Dermis microvascular lymphatic vessel endothelial cell (primary cell): ENCODE measurements around the gene EEFSEC. TPM values are rescaled to one million over a fixed set of nuclear protein-coding genes. Genes with fewer than 3 reads are reported as not detected.

Source experiments
- DNase-seq, 2 donors: peaks; one replicate each; pipeline versions ENCODE4 v3.0.0 to v3.0.0-alpha.2; 2010; ENCODE audit warnings: low read depth in 2 of 2
- total RNA-seq: library from RNA; depleted of rRNA; stranded (reverse); fragments of >200 nt; gene quantifications from 2 replicates; pipeline ENCODE4 v1.2.1, GENCODE V29; 2014

Gene EEFSEC
- total RNA-seq, 1 donor from 2014 or later = 1.8 TPM

GRCh38 chr3:128215800-128216495, 62.7 kb downstream of the EEFSEC start:
- DNase-seq = no peak

- DNase-seq = no peak
Measured at GRCh38 chr3:128217702-128218547, 64.6 kb downstream of the EEFSEC start.

GRCh38 chr3:128218548-128219257, 65.4 kb downstream of the EEFSEC start:
- DNase-seq = no peak

GRCh38 chr3:128221328-128221727, 68.0 kb downstream of the EEFSEC start:
- no peak for DNase-seq

- DNase-seq = no peak
Measured at GRCh38 chr3:128222796-128223385, 69.6 kb downstream of the EEFSEC start.

GRCh38 chr3:128226186-128226725, 73.0 kb downstream of the EEFSEC start:
- DNase-seq = no peak

GRCh38 chr3:128226795-128227395, 73.6 kb downstream of the EEFSEC start:
- DNase-seq = peak; percentile 21 to 54

- DNase-seq = no peak
Measured at GRCh38 chr3:128227507-128227906, 74.2 kb downstream of the EEFSEC start.

- no peak for DNase-seq
Measured at GRCh38 chr3:128228366-128228910, 75.2 kb downstream of the EEFSEC start.

- no peak for DNase-seq
Measured at GRCh38 chr3:128229106-128229857, 76.0 kb downstream of the EEFSEC start.

GRCh38 chr3:128231606-128232005, 78.3 kb downstream of the EEFSEC start:
- no peak for DNase-seq

- DNase-seq = no peak
Measured at GRCh38 chr3:128232376-128233178, 79.3 kb downstream of the EEFSEC start.

- DNase-seq = no peak
Measured at GRCh38 chr3:128235207-128235926, 82.1 kb downstream of the EEFSEC start.

GRCh38 chr3:128236657-128237056, 83.4 kb downstream of the EEFSEC start:
- DNase-seq = no peak

GRCh38 chr3:128237348-128238183, 84.3 kb downstream of the EEFSEC start:
- no peak for DNase-seq

GRCh38 chr3:128238184-128238489, 84.9 kb downstream of the EEFSEC start:
- no peak for DNase-seq

GRCh38 chr3:128239304-128239703, 86.0 kb downstream of the EEFSEC start:
- no peak for DNase-seq

- DNase-seq = no peak
Measured at GRCh38 chr3:128240232-128240631, 87.0 kb downstream of the EEFSEC start.
